ENCODE results near the gene ABHD6.

DNA sequence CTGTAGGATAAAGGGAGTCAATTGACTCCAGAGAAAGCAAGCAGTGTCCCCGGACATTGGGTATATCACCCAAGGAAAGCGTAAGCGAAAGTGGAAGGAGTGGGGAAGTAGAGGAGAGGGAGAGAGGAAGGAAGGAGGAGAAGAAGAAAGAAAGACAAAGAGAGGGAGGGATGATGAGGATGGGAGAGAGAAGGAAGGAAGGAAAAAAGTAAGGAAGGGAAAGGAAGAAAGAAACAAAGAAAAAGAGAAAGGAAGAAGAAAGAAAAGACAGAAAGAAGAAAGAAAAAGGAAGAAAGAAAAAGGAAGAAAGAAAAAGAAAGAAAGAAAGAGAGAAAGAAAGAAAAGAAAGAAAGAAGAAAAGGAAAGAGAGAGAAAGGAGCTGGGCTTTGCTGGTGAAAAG, 27.7 kb upstream of the ABHD6 start:
- TF ChIP-seq EZH2phosphoT487 (IDR thresholded peaks at IDR 0.05; ENCODE audit: low read length), result no peak
- TF ChIP-seq, protein P1, sequence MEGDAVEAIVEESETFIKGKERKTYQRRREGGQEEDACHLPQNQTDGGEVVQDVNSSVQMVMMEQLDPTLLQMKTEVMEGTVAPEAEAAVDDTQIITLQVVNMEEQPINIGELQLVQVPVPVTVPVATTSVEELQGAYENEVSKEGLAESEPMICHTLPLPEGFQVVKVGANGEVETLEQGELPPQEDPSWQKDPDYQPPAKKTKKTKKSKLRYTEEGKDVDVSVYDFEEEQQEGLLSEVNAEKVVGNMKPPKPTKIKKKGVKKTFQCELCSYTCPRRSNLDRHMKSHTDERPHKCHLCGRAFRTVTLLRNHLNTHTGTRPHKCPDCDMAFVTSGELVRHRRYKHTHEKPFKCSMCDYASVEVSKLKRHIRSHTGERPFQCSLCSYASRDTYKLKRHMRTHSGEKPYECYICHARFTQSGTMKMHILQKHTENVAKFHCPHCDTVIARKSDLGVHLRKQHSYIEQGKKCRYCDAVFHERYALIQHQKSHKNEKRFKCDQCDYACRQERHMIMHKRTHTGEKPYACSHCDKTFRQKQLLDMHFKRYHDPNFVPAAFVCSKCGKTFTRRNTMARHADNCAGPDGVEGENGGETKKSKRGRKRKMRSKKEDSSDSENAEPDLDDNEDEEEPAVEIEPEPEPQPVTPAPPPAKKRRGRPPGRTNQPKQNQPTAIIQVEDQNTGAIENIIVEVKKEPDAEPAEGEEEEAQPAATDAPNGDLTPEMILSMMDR (IDR thresholded peaks at IDR 0.05; ENCODE audit: low read length), result no peak
- no peak for TF ChIP-seq EZH2 (optimal IDR thresholded peaks at IDR 0.05; ENCODE audit: low read depth, low read length)

Measured in MM.1S (cell line).